GM12878 (cell line): ENCODE results near the gene HAUS6. TPM values are rescaled to one million over a fixed set of nuclear protein-coding genes. Genes with fewer than 3 reads are reported as not detected.

Source experiments
- ATAC-seq: fragments of 200-7000 bp; cut with Tn5 transposase; 3 replicates; pipeline ENCODE4 v1.9.1; 2020; ENCODE audit warnings: mild to moderate bottlenecking, moderate library complexity
- BruUV-seq: library from RNA; stranded (reverse); fragments of 400-500 nt; replicated peaks from 2 replicates; lab custom pipeline; 2021; lab: Mats Ljungman, UMichigan
- CTCF ChIA-PET: fragments of 300-600 bp; sonication (Branson Sonifier 250); formaldehyde crosslinking; extraction: SDS; loops from one replicate; lab custom pipeline; 2021; ENCODE audit warnings: inconsistent platforms; lab: Yijun Ruan, JAX
- POLR2A ChIA-PET: fragments of 350-600 bp; formaldehyde crosslinking; extraction: SDS; loops from one replicate; lab custom pipeline; 2021; ENCODE audit warnings: inconsistent platforms; lab: Charles Lee
- RAD21 ChIA-PET: fragments of 300-600 bp; sonication (Branson Sonifier 250); formaldehyde crosslinking; loops from one replicate; lab custom pipeline; 2023; ENCODE audit warnings: antibody characterized with exemption; ENCODE audit not compliant: unreplicated experiment; lab: Charles Lee
- SMC1A ChIA-PET: fragments of 300-600 bp; sonication (Branson Sonifier 250); formaldehyde crosslinking; loops from one replicate; lab custom pipeline; 2023; ENCODE audit not compliant: unreplicated experiment, uncharacterized antibody; lab: Charles Lee
- DNase-seq: peaks from one replicate; pipeline ENCODE4 v3.0.0-alpha.2; 2011; ENCODE audit warnings: low read depth, low spot score
- FAIRE-seq: peaks from 3 replicates; lab custom pipeline; 2011; peaks lifted over from hg19 to GRCh38; lab: Jason Lieb, UNC
- H2AFZ ChIP-seq: 2 replicates; pipeline ENCODE4 v1.6.0; 2011; ENCODE audit warnings: low read depth, low read length, control low read depth; ENCODE audit not compliant: control insufficient read depth
- H3K27ac ChIP-seq: 2 replicates; pipeline ENCODE4 v1.5.1; 2011; ENCODE audit warnings: control low read depth; ENCODE audit not compliant: control insufficient read depth, insufficient read depth
- H3K27me3 ChIP-seq, 2 experiments: replicated peaks in 1 of 2; 2 replicates each; pipeline versions ENCODE4 v1.6.0 to v1.6.1; 2011; ENCODE audit warnings: low read length in 1 of 2; ENCODE audit not compliant: control insufficient read depth in 2 of 2, insufficient read depth in 2 of 2
- H3K36me3 ChIP-seq, 2 experiments: 2 replicates each; pipeline ENCODE4 v1.5.1; 2011; ENCODE audit warnings: low read length in 1 of 2; ENCODE audit not compliant: control insufficient read depth in 2 of 2, insufficient read depth in 2 of 2
- H3K4me1 ChIP-seq: 2 replicates; pipeline ENCODE4 v1.6.1; 2011; ENCODE audit warnings: mild to moderate bottlenecking, low read length, moderate library complexity, mixed read lengths; ENCODE audit not compliant: control insufficient read depth, insufficient read depth
- H3K4me2 ChIP-seq: 2 replicates; pipeline ENCODE4 v1.6.0; 2011; ENCODE audit warnings: control low read depth; ENCODE audit not compliant: control insufficient read depth, insufficient read depth
- H3K4me3 ChIP-seq: fragments of 200-600 bp; sonication (generic); 2 replicates; pipeline ENCODE4 v1.5.1; 2016
- H3K79me2 ChIP-seq: 2 replicates; pipeline ENCODE4 v1.6.0; 2011; ENCODE audit warnings: low read length; ENCODE audit not compliant: control insufficient read depth, insufficient read depth
- H3K9ac ChIP-seq: 2 replicates; pipeline ENCODE4 v1.8.0; 2011; ENCODE audit warnings: low read length, control low read depth, mixed read lengths; ENCODE audit not compliant: control insufficient read depth, insufficient read depth
- H3K9me3 ChIP-seq: replicated peaks from 3 replicates; pipeline ENCODE4 v1.5.1; 2011; ENCODE audit warnings: mild to moderate bottlenecking, low read length; ENCODE audit not compliant: control insufficient read depth, insufficient read depth
- H4K20me1 ChIP-seq: 2 replicates; pipeline ENCODE4 v1.6.0; 2011; ENCODE audit not compliant: control insufficient read depth, insufficient read depth
- IKZF2 ChIP-seq, 2 experiments: fragments of 450-650 bp; IDR thresholded peaks; 2 replicates each; pipeline ENCODE4 v1.6.1; 2017; ENCODE audit warnings: mild to moderate bottlenecking in 2 of 2, moderate library complexity in 2 of 2
- RUNX3 ChIP-seq: IDR thresholded peaks from 2 replicates; pipeline ENCODE4 v1.6.1; 2012; ENCODE audit warnings: low read length, inconsistent platforms
- ZBED1 ChIP-seq: IDR thresholded peaks from 2 replicates; pipeline ENCODE4 v1.6.1; 2016; ENCODE audit warnings: borderline replicate concordance
- WGBS: methylation state at CpG from one replicate; pipeline ENCODE4 v1.1.6; 2016; ENCODE audit warnings: low lambda C conversion rate; ENCODE audit not compliant: insufficient replicate concordance, insufficient coverage; ENCODE audit errors: missing lambda C conversion rate; 5-methylcytosine and 5-hydroxymethylcytosine counted together
- in situ Hi-C: fragments of 300-500 bp; cut with MboI; formaldehyde crosslinking; loops from 9 replicates; pipeline ENCODE4 v1.14.3; 2018; ENCODE audit warnings: mixed read lengths
- intact Hi-C: fragments of 100-400 bp; cut with micrococcal nuclease; formaldehyde crosslinking; loops from one replicate; pipeline ENCODE4 v1.14.2; 2022; ENCODE audit not compliant: unreplicated experiment
- polyA plus RNA-seq, 11 experiments: library from polyadenylated mRNA; depleted of rRNA in 4 of 11; unstranded in 6 of 11; stranded (reverse) in 5 of 11; fragments of >200 nt; fragmentation: Nextera tagmentation in 4 of 11; fragmentation: Illumina TruSeq in 1 of 11; extraction: Ambion mirVana in 4 of 11; extraction: Trizol in 1 of 11; gene quantifications; 1 replicate in 1 of 11; 2 replicates in 10 of 11; pipeline versions ENCODE4 v1.2.1 to v1.2.3, GENCODE V29; 2011 to 2016; ENCODE audit warnings: inconsistent platforms in 2 of 11, missing spikeins in 2 of 11, low read depth in 1 of 11
- total RNA-seq, 4 experiments: library from RNA; depleted of rRNA in 3 of 4; stranded (reverse); fragments of >200 nt in 3 of 4; fragmentation: Illumina TruSeq in 1 of 4; extraction: Trizol in 1 of 4; gene quantifications; 2 replicates each; pipeline versions ENCODE4 v1.2.1 to v1.2.3, GENCODE V29; 2013 to 2021
- TF ChIP-seq, protein P1 (sequence below): fragments of 450-650 bp; IDR thresholded peaks from 2 replicates; pipeline ENCODE4 v1.6.1; 2018; ENCODE audit warnings: borderline replicate concordance, mild to moderate bottlenecking; ENCODE audit not compliant: partially characterized antibody
- TF ChIP-seq, protein P2 (sequence below): fragments of 450-650 bp; IDR thresholded peaks from 2 replicates; pipeline ENCODE4 v1.6.1; 2017; ENCODE audit warnings: mild to moderate bottlenecking, low read depth, inconsistent platforms; ENCODE audit not compliant: poor library complexity, severe bottlenecking

Gene HAUS6
- total and polyA plus RNA-seq, 10 of the 15 experiments (the other 5 are each of a cell fraction or from before 2014, with no cell fraction given): 7.1 to 26.8 (median 16.0) TPM

DNA sequence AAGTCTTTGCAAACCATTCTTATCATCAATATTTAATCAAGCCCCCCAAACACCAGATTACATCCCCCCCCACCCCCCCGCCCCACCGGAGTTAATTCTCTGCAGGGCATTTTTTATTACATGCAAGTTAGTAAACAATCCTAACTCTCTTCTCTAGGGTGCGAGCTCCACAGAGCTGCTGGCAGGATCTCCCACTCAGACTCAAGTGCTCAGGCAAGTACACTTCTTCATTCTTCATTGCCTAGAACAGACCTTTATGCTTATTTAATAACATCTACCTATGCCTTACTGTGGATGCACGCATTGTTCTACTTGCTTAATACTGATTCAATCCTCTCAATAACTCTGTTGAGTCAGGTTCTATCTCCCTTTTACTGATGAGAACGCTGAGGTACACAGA is 79.6 kb downstream of the HAUS6 start:
- no peaks in the 10 kb centered on the region; a peak in 1 of 4 replicates for H3K27me3 ChIP-seq
- CTCF ChIA-PET: interaction anchor here (0.8 kb wide), 1 partner anchor 9 kb away, joined by 3 read pairs; no protein-coding TSS in a partner anchor
- H3K36me3 ChIP-seq: no peaks in the 10 kb centered on the region
- no TSS peak for BruUV-seq
- no peak overlapping the region for H2AFZ ChIP-seq
- SMC1A ChIA-PET: interaction anchor here (1.8 kb wide), 1 partner anchor 28 kb away, joined by 4 read pairs; no protein-coding TSS in a partner anchor
- TF ChIP-seq, protein P1, sequence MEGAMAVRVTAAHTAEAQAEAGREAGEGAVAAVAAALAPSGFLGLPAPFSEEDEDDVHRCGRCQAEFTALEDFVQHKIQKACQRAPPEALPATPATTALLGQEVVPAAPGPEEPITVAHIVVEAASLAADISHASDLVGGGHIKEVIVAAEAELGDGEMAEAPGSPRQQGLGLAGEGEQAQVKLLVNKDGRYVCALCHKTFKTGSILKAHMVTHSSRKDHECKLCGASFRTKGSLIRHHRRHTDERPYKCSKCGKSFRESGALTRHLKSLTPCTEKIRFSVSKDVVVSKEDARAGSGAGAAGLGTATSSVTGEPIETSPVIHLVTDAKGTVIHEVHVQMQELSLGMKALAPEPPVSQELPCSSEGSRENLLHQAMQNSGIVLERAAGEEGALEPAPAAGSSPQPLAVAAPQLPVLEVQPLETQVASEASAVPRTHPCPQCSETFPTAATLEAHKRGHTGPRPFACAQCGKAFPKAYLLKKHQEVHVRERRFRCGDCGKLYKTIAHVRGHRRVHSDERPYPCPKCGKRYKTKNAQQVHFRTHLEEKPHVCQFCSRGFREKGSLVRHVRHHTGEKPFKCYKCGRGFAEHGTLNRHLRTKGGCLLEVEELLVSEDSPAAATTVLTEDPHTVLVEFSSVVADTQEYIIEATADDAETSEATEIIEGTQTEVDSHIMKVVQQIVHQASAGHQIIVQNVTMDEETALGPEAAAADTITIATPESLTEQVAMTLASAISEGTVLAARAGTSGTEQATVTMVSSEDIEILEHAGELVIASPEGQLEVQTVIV: no peak
- intact Hi-C loops: loop anchor here (10.0 kb wide), 2 partner anchors 198 to 228 kb away; no protein-coding TSS in a partner anchor
- FAIRE-seq: no peak
- no peak overlapping the region for H3K9ac ChIP-seq
- no peak for DNase-seq
- peaks cover 3% of the 10 kb centered on the region; the same call in 1 of the 2 replicates for H3K4me1 ChIP-seq
- no peaks in the 10 kb centered on the region for H3K79me2 ChIP-seq
- RAD21 ChIA-PET: no interaction called here
- peaks cover 4% of the 10 kb centered on the region; the same call in 1 of the 3 replicates for H3K9me3 ChIP-seq
- H4K20me1 ChIP-seq: no peaks in the 10 kb centered on the region
- H3K4me3 ChIP-seq: no peak overlapping the region
- WGBS: 22% methylated on average over 3 of the region's 5 CpGs
- H3K4me2 ChIP-seq: no peak overlapping the region
- POLR2A ChIA-PET: interaction anchor here (0.7 kb wide), 1 partner anchor 26 kb away, joined by 3 read pairs; the partner anchor contains the start of gene RRAGA
- H3K27ac ChIP-seq: no peak overlapping the region
- in situ Hi-C loops: no loop called here
- no peak for ATAC-seq

DNA sequence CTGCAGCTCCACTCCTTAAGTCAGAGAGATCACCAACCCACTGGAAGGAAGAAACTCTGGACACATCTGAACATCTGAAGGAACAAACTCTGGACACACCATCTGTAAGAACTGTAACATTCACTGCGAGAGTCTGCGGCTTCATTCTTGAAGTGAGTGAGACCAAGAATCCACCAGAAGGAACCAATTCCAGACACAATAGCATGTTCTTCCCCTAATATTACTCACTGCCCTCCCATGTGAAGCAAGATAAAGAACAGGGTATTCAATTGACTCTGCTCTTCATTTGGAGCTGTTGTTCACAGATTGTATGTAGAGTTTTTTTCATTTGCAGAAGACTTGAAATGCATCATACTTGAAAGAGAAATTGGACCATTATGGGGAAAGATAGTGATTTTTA is 80.5 kb downstream of the HAUS6 start:
- peaks cover 4% of the 10 kb centered on the region; the same call in 1 of the 3 replicates for H3K9me3 ChIP-seq
- BruUV-seq: no TSS peak

More for the DNA sequence above, 80.5 kb downstream of the HAUS6 start:
- FAIRE-seq: no peak
- no peak for DNase-seq
- Histone ChIP-seq H3K36me3 (no peaks in the 10 kb centered on the region), H2AFZ (no peak overlapping the region), H3K27ac (no peak overlapping the region), H3K4me1 (peaks cover 3% of the 10 kb centered on the region; the same call in 1 of the 2 replicates), H3K27me3 (no peaks in the 10 kb centered on the region; a peak in 1 of 4 replicates), H3K79me2 (no peaks in the 10 kb centered on the region), H3K4me3 (no peak overlapping the region), H3K9ac (no peak overlapping the region), H4K20me1 (no peaks in the 10 kb centered on the region), H3K4me2 (no peak overlapping the region)
- in situ Hi-C loops (no loop called here), intact Hi-C loops (loop anchor here (10.0 kb wide), 2 partner anchors 197 to 227 kb away; no protein-coding TSS in a partner anchor)
- ATAC-seq: peak; percentile 71
- CTCF ChIA-PET: interaction anchor here (0.6 to 1.3 kb wide), 3 partner anchors 8 to 431 kb away, joined by 3 to 4 read pairs (median 4); no protein-coding TSS in a partner anchor
- 4% methylated on average over 2 of the region's 2 CpGs for WGBS
- RAD21 ChIA-PET: no interaction called here
- TF ChIP-seq RUNX3 (peak; percentile 58), ZBED1 (no peak), IKZF2 (IDR thresholded peaks at IDR 0.05) (peak in 1 of 2 experiments; percentile 18; a peak in 1 of 4 replicates)
- TF ChIP-seq, protein P2, sequence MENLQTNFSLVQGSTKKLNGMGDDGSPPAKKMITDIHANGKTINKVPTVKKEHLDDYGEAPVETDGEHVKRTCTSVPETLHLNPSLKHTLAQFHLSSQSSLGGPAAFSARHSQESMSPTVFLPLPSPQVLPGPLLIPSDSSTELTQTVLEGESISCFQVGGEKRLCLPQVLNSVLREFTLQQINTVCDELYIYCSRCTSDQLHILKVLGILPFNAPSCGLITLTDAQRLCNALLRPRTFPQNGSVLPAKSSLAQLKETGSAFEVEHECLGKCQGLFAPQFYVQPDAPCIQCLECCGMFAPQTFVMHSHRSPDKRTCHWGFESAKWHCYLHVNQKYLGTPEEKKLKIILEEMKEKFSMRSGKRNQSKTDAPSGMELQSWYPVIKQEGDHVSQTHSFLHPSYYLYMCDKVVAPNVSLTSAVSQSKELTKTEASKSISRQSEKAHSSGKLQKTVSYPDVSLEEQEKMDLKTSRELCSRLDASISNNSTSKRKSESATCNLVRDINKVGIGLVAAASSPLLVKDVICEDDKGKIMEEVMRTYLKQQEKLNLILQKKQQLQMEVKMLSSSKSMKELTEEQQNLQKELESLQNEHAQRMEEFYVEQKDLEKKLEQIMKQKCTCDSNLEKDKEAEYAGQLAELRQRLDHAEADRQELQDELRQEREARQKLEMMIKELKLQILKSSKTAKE: peak; percentile 51
- SMC1A ChIA-PET: interaction anchor here (0.7 to 1.8 kb wide), 3 partner anchors 28 to 1211 kb away, joined by 3 to 4 read pairs (median 3); no protein-coding TSS in a partner anchor
- POLR2A ChIA-PET: no interaction called here
